Tibial nerve (tissue), 4 donors: ENCODE measurements around the gene CORO1C.

ENCODE experiments used
- EP300 ChIP-seq, 2 donors: sonication (generic); formaldehyde crosslinking; IDR thresholded peaks; one replicate each; pipeline ENCODE4 v1.6.1; 2017; ENCODE audit warnings: antibody characterized with exemption in 2 of 2, mild to moderate bottlenecking in 1 of 2
- POLR2A ChIP-seq, 2 donors: fragments of 450-650 bp; IDR thresholded peaks; one replicate each; pipeline ENCODE4 v1.6.1; 2017; ENCODE audit warnings: antibody characterized with exemption in 2 of 2, mild to moderate bottlenecking in 2 of 2, moderate library complexity in 2 of 2
- TF ChIP-seq, protein P1 (sequence below), 5 experiments: fragments of 200-600 bp in 3 of 5; fragments of 450-650 bp in 2 of 5; sonication (generic) in 3 of 5; IDR thresholded peaks; one replicate each; pipeline ENCODE4 v1.5.1; 2016 to 2019; ENCODE audit warnings: antibody characterized with exemption in 5 of 5, mild to moderate bottlenecking in 3 of 5, moderate library complexity in 2 of 5

DNA sequence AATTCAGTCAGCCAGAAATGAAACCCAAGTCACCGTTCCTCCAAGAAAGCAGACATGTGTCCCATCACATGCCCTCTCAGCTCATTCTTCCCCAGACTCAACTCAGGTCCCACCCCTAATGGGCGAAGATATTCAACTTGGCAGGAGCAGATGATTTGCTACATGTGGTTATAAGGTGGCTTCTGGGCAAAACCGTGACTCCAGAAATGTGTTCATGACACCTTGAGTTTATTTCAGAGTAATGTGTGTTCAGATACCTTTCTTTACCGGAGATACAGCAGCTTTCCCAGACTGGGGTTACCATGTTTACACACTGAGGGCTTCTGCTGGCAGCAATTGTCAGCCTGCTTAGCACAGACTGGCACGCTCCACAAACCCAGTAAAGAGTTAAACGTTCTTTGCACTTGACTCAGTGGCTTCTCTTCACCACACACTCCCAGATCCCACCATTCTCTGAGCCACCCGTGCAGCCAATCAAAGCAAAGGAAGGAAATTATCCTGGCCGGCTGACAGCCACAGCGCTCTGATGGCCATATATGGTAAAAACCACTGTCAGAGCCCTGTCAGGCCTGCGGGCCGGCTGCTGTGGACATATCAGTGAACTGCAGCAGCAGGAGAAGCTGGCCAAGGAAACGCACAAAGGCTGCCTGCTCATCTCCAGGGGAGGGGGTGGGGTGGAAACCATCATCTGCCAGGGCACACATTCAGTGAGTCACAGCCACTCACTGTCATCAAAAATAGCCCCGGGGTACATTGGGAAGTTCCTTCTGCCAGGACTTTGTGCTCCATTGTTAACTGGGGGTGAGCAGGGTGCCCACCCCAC lies 39.9 kb downstream of the CORO1C start:
- TF ChIP-seq, protein P1, sequence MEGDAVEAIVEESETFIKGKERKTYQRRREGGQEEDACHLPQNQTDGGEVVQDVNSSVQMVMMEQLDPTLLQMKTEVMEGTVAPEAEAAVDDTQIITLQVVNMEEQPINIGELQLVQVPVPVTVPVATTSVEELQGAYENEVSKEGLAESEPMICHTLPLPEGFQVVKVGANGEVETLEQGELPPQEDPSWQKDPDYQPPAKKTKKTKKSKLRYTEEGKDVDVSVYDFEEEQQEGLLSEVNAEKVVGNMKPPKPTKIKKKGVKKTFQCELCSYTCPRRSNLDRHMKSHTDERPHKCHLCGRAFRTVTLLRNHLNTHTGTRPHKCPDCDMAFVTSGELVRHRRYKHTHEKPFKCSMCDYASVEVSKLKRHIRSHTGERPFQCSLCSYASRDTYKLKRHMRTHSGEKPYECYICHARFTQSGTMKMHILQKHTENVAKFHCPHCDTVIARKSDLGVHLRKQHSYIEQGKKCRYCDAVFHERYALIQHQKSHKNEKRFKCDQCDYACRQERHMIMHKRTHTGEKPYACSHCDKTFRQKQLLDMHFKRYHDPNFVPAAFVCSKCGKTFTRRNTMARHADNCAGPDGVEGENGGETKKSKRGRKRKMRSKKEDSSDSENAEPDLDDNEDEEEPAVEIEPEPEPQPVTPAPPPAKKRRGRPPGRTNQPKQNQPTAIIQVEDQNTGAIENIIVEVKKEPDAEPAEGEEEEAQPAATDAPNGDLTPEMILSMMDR (IDR thresholded peaks at IDR 0.05): peak in 4 of 5 experiments; percentile 37 to 81 (median 60)
- TF ChIP-seq POLR2A (IDR thresholded peaks at IDR 0.05): peak; percentile 8 to 56
- peak; percentile 79 to 89 for TF ChIP-seq EP300 (IDR thresholded peaks at IDR 0.05)
